Adrenal gland (tissue), 12 donors: ENCODE measurements around the gene PLA1A. TPM values are rescaled to one million over a fixed set of nuclear protein-coding genes. Genes with fewer than 3 reads are reported as not detected.

Experiments
- DNase-seq, 7 donors: peaks; one replicate each; pipeline ENCODE4 v3.0.0-alpha.2; 2019 to 2020
- H3K27ac ChIP-seq, 5 donors: fragments of 200-600 bp; sonication (generic) in 4 of 5; 1 replicate in 3 of 5; 2 replicates in 2 of 5; pipeline versions ENCODE4 v1.5.1 to v1.8.0; 2016 to 2020; ENCODE audit warnings: mild to moderate bottlenecking in 1 of 5
- H3K27me3 ChIP-seq: fragments of 200-600 bp; 2 replicates; pipeline ENCODE4 v1.8.0; 2021
- H3K36me3 ChIP-seq, 2 donors: fragments of 200-600 bp; replicated peaks in 1 of 2; 1 replicate in 1 of 2; 2 replicates in 1 of 2; pipeline versions ENCODE4 v1.5.1 to v1.8.0; 2018 to 2022
- H3K4me1 ChIP-seq, 2 donors: fragments of 200-600 bp; replicated peaks in 1 of 2; 1 replicate in 1 of 2; 2 replicates in 1 of 2; pipeline versions ENCODE4 v1.5.1 to v1.8.0; 2018 to 2021
- H3K4me3 ChIP-seq, 4 donors: fragments of 200-600 bp; sonication (generic) in 3 of 4; one replicate each; pipeline ENCODE4 v1.5.1; 2016 to 2018
- H3K9me3 ChIP-seq, 3 donors: fragments of 200-600 bp; sonication (generic) in 1 of 3; replicated peaks in 1 of 3; 1 replicate in 2 of 3; 2 replicates in 1 of 3; pipeline versions ENCODE4 v1.5.1 to v1.8.0; 2016 to 2021
- CTCF ChIP-seq, 6 experiments: fragments of 450-650 bp in 4 of 6; fragments of 200-600 bp in 2 of 6; sonication (generic) in 1 of 6; IDR thresholded peaks; 1 replicate in 5 of 6; 2 replicates in 1 of 6; pipeline versions ENCODE4 v1.5.1 to v1.8.0; 2016 to 2021; ENCODE audit warnings: antibody characterized with exemption in 6 of 6, mild to moderate bottlenecking in 2 of 6, moderate library complexity in 1 of 6
- POLR2A ChIP-seq, 2 donors: fragments of 450-650 bp; IDR thresholded peaks; one replicate each; pipeline ENCODE4 v1.6.1; 2017; ENCODE audit warnings: antibody characterized with exemption in 2 of 2, mild to moderate bottlenecking in 2 of 2, moderate library complexity in 1 of 2
- WGBS, 4 donors: extraction: QIAGEN DNeasy Blood & Tissue Kit in 2 of 4; methylation state at CpG; one replicate each; pipeline versions ENCODE4 v1.1.5 to v1.1.7; 2013 to 2017; 5-methylcytosine and 5-hydroxymethylcytosine counted together
- intact Hi-C, 2 donors: fragments of 100-400 bp; cut with DNase I; formaldehyde crosslinking; loops; one replicate each; pipeline versions ENCODE4 v1.14.1 to v1.15.0; 2022 to 2023
- polyA plus RNA-seq, 3 donors: library from polyadenylated mRNA; stranded (reverse); fragments of 200-250 nt in 2 of 3; fragments of 350-450 nt in 1 of 3; fragmentation: Illumina TruSeq in 1 of 3; extraction: RNeasy Lipid Tissue Mini Kit (QIAGEN cat#74804) in 1 of 3; gene quantifications; one replicate each; pipeline ENCODE4 v1.2.3, GENCODE V29; 2013 to 2014
- total RNA-seq, 9 donors: library from RNA; depleted of rRNA in 4 of 9; stranded (reverse); fragments of >200 nt in 4 of 9; fragments of 120-200 nt in 1 of 9; fragmentation: NEBNext Ultra II Directional in 1 of 9; extraction: Animal tissue kit (Norgen Biotek cat#: 25700) in 1 of 9; gene quantifications; one replicate each; pipeline versions ENCODE4 v1.1.0 to v1.2.4, GENCODE V29; 2013 to 2023
- donor health status: healthy with polysubstance abuse.
- donor health status: Bipolar disorder and iron deficiency.
- donor health status: DM: yes; HTN: yes; CAD: no.
- donor health status: DM: no; HTN: no; CAD: no.
- donor health status: DM: no; HTN: no; CAD: no.
- donor health status: DM: yes; HTN: yes; CAD: no.

The PLA1A gene
- total and polyA plus RNA-seq, 12 donors = 0.17 to 2.0 (median 0.72) TPM

DNA sequence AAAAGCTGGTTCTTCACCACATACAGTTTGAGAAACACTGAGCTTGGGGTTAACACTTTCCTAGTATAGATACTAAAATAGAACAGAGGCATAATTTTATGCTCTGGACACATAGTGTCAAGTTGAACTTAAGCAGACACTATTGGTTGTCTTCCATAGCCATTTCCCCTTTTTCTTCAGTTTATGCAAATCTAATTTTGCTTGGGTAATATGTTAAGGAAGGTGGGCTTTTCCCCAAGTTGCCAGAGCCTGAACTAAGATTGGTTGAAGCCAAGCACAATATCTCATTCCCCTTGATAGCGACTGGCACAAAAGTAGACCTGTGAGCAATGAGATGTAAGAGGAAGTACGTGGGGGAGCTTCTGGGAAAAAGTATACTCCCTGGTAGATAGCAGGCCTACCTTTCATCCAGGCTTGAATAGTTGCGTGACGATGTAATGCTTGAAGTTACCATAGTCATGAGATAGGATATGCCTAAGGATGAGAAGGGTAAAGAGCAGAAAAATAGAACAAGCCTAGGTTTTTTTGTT is 67.2 kb downstream of the PLA1A start:
- Histone ChIP-seq H3K9me3 (no peaks in the 10 kb centered on the region), H3K36me3 (no peaks in the 10 kb centered on the region), H3K4me3 (no peak overlapping the region), H3K4me1 (peaks cover 29 to 36% of the 10 kb centered on the region in 2 donors), H3K27ac (no peak overlapping the region), H3K27me3 (no peaks in the 10 kb centered on the region)
- intact Hi-C loops = no loop called here
- WGBS, 4 donors = 80 to 94% (median 94%) methylated on average over 4 of the region's 4 CpGs
- no peak for DNase-seq
- TF ChIP-seq CTCF (IDR thresholded peaks at IDR 0.05) = no peak
- no peak for TF ChIP-seq POLR2A (IDR thresholded peaks at IDR 0.05)

DNA sequence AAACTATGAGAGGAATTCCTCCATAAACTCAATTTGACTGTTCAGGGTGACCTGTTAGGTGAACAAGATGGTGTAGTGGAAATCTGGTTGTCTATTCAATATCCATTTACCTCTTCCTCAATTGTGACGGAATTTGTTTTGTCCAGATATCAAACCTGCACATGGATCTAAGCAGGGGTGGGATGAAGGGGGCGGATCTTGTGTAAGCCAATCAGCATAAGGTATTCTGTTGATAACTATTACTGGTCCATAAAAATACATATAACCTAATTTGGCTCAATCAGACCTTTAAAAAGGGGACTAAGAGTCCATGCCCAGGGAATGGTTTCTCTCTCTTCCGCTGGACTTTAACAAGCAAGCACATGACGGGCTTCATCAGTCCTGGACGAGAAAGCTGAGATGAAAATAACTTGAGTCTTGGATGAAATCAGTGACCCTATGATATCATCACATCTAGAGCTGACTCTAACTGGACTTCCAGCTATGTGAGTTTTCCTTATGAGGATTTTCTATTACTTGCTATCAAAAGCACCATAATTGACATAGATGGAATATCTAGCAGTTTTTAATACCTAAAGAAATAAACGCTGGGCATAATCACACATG is 68.4 kb downstream of the PLA1A start:
- Histone ChIP-seq H3K27me3 (no peaks in the 10 kb centered on the region), H3K27ac (no peak overlapping the region), H3K4me1 (peaks cover 31 to 37% of the 10 kb centered on the region in 2 donors), H3K4me3 (no peak overlapping the region), H3K9me3 (no peaks in the 10 kb centered on the region), H3K36me3 (peaks cover 0 to 2% of the 10 kb centered on the region in 2 donors)
- DNase-seq = no peak
- intact Hi-C loops = no loop called here
- TF ChIP-seq POLR2A (IDR thresholded peaks at IDR 0.05) (no peak), CTCF (IDR thresholded peaks at IDR 0.05) (no peak)
- WGBS, 4 donors = 86 to 93% (median 91%) methylated on average over 6 of the region's 6 CpGs

- peak; percentile 47 to 77 (median 69) for DNase-seq
- no peak for TF ChIP-seq CTCF (IDR thresholded peaks at IDR 0.05)
- TF ChIP-seq POLR2A (IDR thresholded peaks at IDR 0.05) = no peak
- H3K27me3 ChIP-seq = no peaks in the 10 kb centered on the region
- peaks cover 0 to 30% of the 10 kb centered on the region in 2 donors for H3K36me3 ChIP-seq
- intact Hi-C loops = loop anchor here in 1 of 2 donors (10.0 kb wide), 1 partner anchor 65 kb away; no protein-coding TSS in a partner anchor
- no peak overlapping the region for H3K4me3 ChIP-seq
- WGBS, 4 donors = 72 to 77% (median 75%) methylated on average over 5 of the region's 5 CpGs
- no peaks in the 10 kb centered on the region for H3K9me3 ChIP-seq
- peak overlapping the region in 4 of 5 donors; percentile 35 to 83 (median 66) for H3K27ac ChIP-seq
- H3K4me1 ChIP-seq = peaks cover 13 to 28% of the 10 kb centered on the region in 2 donors
Observed at GRCh38 chr3:119669906-119670570, 72.4 kb downstream of the PLA1A start.

- 78 to 88% (median 85%) methylated on average over 2 of the region's 2 CpGs for WGBS, 4 donors
- Histone ChIP-seq H3K9me3 (no peaks in the 10 kb centered on the region), H3K36me3 (peaks cover 0 to 30% of the 10 kb centered on the region in 2 donors), H3K27ac (peak overlapping the region in 2 of 5 donors; percentile 15 to 63), H3K4me3 (no peak overlapping the region), H3K27me3 (no peaks in the 10 kb centered on the region), H3K4me1 (peaks cover 21 to 43% of the 10 kb centered on the region in 2 donors)
- intact Hi-C loops = loop anchor here in 1 of 2 donors (10.0 kb wide), 1 partner anchor 68 kb away; no protein-coding TSS in a partner anchor
- TF ChIP-seq POLR2A (IDR thresholded peaks at IDR 0.05) (no peak), CTCF (IDR thresholded peaks at IDR 0.05) (no peak)
- DNase-seq = no peak
Observed at GRCh38 chr3:119672776-119673175, 75.1 kb downstream of the PLA1A start.
